ENCODE measurements around the gene OR6B3. TPM values are rescaled to one million over a fixed set of nuclear protein-coding genes. Genes with fewer than 3 reads are reported as not detected.

OR6B3 gene
- total and polyA plus RNA-seq, 2 of the 8 experiments (the other 6 are each of a cell fraction or from before 2014, with no cell fraction given), result not detected

GRCh38 chr2:240052524-240052923 is 797 bp downstream of the OR6B3 start:
- Histone ChIP-seq H2BK5ac (ENCODE audit: low read depth, low read length) (no peak overlapping the region), H2BK20ac (ENCODE audit: low read length) (no peak overlapping the region), H2BK15ac (ENCODE audit: low read length) (no peak overlapping the region), H3K4me2 (ENCODE audit: insufficient read depth in 1 of 2, low read depth in 2 of 2, low read length in 2 of 2) (no peak overlapping the region), H3K9ac (replicated peaks in 1 of 4; ENCODE audit: extremely low read depth in 1 of 4, low read depth in 3 of 4, low read length in 3 of 4) (no peak overlapping the region), H4K20me1 (replicated peaks in 1 of 2; ENCODE audit: control insufficient read depth in 1 of 2, insufficient read depth in 2 of 2, low read length in 2 of 2) (no peaks in the 10 kb centered on the region), H3K79me2 (ENCODE audit: control insufficient read depth in 1 of 2, insufficient read depth in 2 of 2, low read length in 2 of 2) (no peaks in the 10 kb centered on the region), H3K4me3 (ENCODE audit: extremely low read depth in 1 of 4, insufficient read depth in 2 of 4, low read depth in 3 of 4, low read length in 4 of 4) (no peak overlapping the region), H4K5ac (ENCODE audit: insufficient read length, low read depth, low read length) (no peak overlapping the region), H3K14ac (ENCODE audit: insufficient read length) (no peak overlapping the region), H3K23ac (ENCODE audit: insufficient read length) (no peak overlapping the region), H3K18ac (ENCODE audit: extremely low read depth, low read length) (no peak overlapping the region), H3K27me3 (replicated peaks in 1 of 4; ENCODE audit: control insufficient read depth in 3 of 4, extremely low read depth in 1 of 4, insufficient read depth in 3 of 4, low read length in 3 of 4) (0 out of 7 replicates have a peak, but pooled peaks cover 0 to 2% (median 0%) of the 10 kb centered on the region in 4 experiments), H2AFZ (ENCODE audit: low read length) (no peak overlapping the region), H3K56ac (replicated peaks; ENCODE audit: insufficient read length, low read depth, low read length) (no peak overlapping the region), H3K36me3 (ENCODE audit: control insufficient read depth in 2 of 4, insufficient read depth in 4 of 4, low read length in 3 of 4) (no peaks in the 10 kb centered on the region), H3K4me1 (replicated peaks in 1 of 4; ENCODE audit: control insufficient read depth in 3 of 4, insufficient read depth in 4 of 4, low read length in 3 of 4) (no peaks in the 10 kb centered on the region), H2AK5ac (ENCODE audit: low read depth, low read length) (no peak overlapping the region), H3K23me2 (ENCODE audit: low read depth, low read length) (no peaks in the 10 kb centered on the region), H3K9me3 (ENCODE audit: insufficient read depth in 2 of 2, low read depth in 1 of 2, low read length in 1 of 2) (no peaks in the 10 kb centered on the region), H4K8ac (ENCODE audit: extremely low read depth, insufficient read depth, low read length) (no peak overlapping the region), H2BK12ac (ENCODE audit: low read depth, low read length) (no peak overlapping the region), H3K79me1 (ENCODE audit: low read depth, low read length) (no peaks in the 10 kb centered on the region; the same call in 1 of the 2 replicates), H4K91ac (replicated peaks; ENCODE audit: insufficient read length, low read length) (no peak overlapping the region), H3K4ac (replicated peaks; ENCODE audit: insufficient read length, low read depth, low read length) (no peak overlapping the region), H2BK120ac (replicated peaks; ENCODE audit: low read depth, low read length) (no peak overlapping the region), H3K27ac (ENCODE audit: low read depth, low read length) (no peak overlapping the region)
- no peak for DNase-seq (ENCODE audit: low read depth in 1 of 2, low spot score in 2 of 2)
- no peak for TF ChIP-seq KDM1A (IDR thresholded peaks at IDR 0.05; ENCODE audit: borderline replicate concordance, low read length)
- WGBS, 2 experiments (ENCODE audit: extremely low coverage in 1 of 2, insufficient coverage in 1 of 2, insufficient read length in 1 of 2, insufficient replicate concordance in 2 of 2, low coverage in 1 of 2, low lambda C conversion rate in 2 of 2, missing lambda C conversion rate in 1 of 2), result 92% methylated on average over 12 of the region's 12 CpGs; no CpG with 5 or more reads in 1 of the 2 experiments
- ChIA-PET POLR2A (ENCODE audit: partially characterized antibody) (no interaction called here), CTCF (ENCODE audit: partially characterized antibody) (interaction anchor here (1.5 kb wide), 1 partner anchor 9 kb away, joined by 7 read pairs; no protein-coding TSS in a partner anchor)
- FAIRE-seq, result no peak
